ENCODE results near the gene PUS7.

PUS7 gene, protein sequence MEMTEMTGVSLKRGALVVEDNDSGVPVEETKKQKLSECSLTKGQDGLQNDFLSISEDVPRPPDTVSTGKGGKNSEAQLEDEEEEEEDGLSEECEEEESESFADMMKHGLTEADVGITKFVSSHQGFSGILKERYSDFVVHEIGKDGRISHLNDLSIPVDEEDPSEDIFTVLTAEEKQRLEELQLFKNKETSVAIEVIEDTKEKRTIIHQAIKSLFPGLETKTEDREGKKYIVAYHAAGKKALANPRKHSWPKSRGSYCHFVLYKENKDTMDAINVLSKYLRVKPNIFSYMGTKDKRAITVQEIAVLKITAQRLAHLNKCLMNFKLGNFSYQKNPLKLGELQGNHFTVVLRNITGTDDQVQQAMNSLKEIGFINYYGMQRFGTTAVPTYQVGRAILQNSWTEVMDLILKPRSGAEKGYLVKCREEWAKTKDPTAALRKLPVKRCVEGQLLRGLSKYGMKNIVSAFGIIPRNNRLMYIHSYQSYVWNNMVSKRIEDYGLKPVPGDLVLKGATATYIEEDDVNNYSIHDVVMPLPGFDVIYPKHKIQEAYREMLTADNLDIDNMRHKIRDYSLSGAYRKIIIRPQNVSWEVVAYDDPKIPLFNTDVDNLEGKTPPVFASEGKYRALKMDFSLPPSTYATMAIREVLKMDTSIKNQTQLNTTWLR

DNA sequence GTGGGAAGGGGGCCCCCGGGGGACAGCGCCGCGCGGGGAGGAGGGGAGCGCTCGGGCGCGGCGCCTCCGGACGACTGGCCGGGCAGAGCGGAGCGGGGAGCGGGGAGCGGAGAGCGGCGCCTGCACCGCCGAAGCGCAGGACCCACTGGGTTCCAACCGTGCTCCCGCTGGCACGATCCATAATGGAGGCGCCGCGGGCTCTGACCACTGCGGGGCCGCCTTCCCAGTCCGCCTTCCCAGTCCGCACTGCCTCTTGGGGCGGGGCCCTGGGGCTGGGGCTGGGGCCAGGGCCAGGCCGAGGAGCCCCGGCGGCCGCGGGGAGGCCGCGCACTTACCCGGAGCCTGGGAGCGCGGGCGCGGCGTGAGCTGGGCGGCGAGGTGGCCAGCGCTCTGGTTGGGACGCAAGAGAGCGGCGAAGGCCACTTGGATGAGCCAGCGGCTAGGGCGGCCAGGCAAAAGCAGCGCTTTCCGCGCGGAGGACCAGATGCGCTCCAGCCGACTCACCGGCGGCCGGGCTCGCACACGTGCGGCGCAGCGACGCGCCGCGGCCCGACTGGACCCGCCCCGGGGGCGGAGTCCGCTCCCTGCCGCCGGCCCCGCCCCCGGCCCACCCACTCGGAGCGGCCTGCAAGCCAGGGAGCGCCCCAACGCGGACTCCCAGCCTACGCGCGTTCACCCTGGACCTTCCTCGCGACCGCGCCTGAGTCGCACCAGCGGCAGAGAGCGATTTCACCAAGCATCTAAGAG lies at the start of gene PUS7:
TSS of gene PUS7 (minus strand) at position 555 of the 747 bp plus-strand sequence. CDS start 13,759 bp downstream, outside the sequence.
- DNase-seq (ENCODE audit: low read depth): peak; percentile 97
- TF ChIP-seq MYC (IDR thresholded peaks at IDR 0.05; ENCODE audit: low read depth, low read length): peak; percentile 98
- TF ChIP-seq, protein P1, sequence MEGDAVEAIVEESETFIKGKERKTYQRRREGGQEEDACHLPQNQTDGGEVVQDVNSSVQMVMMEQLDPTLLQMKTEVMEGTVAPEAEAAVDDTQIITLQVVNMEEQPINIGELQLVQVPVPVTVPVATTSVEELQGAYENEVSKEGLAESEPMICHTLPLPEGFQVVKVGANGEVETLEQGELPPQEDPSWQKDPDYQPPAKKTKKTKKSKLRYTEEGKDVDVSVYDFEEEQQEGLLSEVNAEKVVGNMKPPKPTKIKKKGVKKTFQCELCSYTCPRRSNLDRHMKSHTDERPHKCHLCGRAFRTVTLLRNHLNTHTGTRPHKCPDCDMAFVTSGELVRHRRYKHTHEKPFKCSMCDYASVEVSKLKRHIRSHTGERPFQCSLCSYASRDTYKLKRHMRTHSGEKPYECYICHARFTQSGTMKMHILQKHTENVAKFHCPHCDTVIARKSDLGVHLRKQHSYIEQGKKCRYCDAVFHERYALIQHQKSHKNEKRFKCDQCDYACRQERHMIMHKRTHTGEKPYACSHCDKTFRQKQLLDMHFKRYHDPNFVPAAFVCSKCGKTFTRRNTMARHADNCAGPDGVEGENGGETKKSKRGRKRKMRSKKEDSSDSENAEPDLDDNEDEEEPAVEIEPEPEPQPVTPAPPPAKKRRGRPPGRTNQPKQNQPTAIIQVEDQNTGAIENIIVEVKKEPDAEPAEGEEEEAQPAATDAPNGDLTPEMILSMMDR (IDR thresholded peaks at IDR 0.05; ENCODE audit: low read depth, low read length): peak; percentile 5
- TF ChIP-seq POLR2A (IDR thresholded peaks at IDR 0.05; ENCODE audit: extremely low read depth, insufficient read length): peak; percentile 98
- TF ChIP-seq, protein P2, sequence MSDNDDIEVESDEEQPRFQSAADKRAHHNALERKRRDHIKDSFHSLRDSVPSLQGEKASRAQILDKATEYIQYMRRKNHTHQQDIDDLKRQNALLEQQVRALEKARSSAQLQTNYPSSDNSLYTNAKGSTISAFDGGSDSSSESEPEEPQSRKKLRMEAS (IDR thresholded peaks at IDR 0.05; ENCODE audit: low read depth, low read length): peak; percentile 93
- peak within 1 kb of the TSS; percentile 99 for H3K4me3 ChIP-seq (ENCODE audit: low read depth, low read length)

DNA sequence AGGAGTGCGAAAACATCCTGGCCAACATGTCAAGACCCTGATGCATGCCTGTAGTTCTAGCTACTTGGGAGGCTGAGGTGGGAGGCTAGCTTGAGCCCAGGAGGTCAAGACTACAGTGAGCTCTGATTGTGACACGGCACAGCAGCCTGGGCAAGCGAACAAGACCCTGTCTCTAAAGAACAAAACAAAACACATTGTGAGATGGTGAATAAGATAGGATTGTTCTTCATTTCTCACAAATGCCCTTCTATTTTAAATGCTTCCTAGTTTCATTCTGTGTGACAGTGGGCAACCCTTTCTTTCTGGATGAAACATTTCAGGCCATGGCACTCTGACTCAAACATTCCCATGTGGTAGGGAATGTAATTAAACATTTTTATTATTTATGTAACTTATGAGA lies 45.8 kb upstream of the PUS7 start:
- TF ChIP-seq MYC (IDR thresholded peaks at IDR 0.05; ENCODE audit: low read depth, low read length) (no peak), POLR2A (IDR thresholded peaks at IDR 0.05; ENCODE audit: extremely low read depth, insufficient read length) (no peak)
- TF ChIP-seq, protein P2 (IDR thresholded peaks at IDR 0.05; ENCODE audit: low read depth, low read length): no peak
- TF ChIP-seq, protein P1 (IDR thresholded peaks at IDR 0.05; ENCODE audit: low read depth, low read length): no peak
- DNase-seq (ENCODE audit: low read depth): no peak
- H3K4me3 ChIP-seq (ENCODE audit: low read depth, low read length): no peak overlapping the region

DNA sequence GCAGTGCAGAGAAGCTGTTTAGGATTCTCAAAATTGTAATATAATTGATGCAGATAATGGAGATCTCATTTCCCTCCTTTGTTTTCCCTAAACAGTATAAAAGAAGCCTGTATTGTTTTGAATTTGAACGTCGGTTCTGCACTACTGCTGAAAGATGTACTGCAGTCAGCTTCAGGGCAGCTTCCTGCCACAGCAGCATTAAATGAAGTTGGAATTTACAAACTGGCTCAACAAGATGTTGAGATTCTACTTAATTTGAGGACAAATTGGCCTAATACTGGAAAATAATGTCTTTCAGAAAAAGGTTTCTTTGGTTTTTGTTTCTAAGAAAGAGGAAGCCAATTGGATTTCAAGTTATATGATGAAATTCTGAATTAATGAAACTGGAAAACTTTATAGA lies 45.0 kb upstream of the PUS7 start:
- TF ChIP-seq, protein P1 (IDR thresholded peaks at IDR 0.05; ENCODE audit: low read depth, low read length): no peak
- TF ChIP-seq MYC (IDR thresholded peaks at IDR 0.05; ENCODE audit: low read depth, low read length) (no peak), POLR2A (IDR thresholded peaks at IDR 0.05; ENCODE audit: extremely low read depth, insufficient read length) (no peak)
- TF ChIP-seq, protein P2 (IDR thresholded peaks at IDR 0.05; ENCODE audit: low read depth, low read length): no peak
- DNase-seq (ENCODE audit: low read depth): no peak
- H3K4me3 ChIP-seq (ENCODE audit: low read depth, low read length): no peak overlapping the region

DNA sequence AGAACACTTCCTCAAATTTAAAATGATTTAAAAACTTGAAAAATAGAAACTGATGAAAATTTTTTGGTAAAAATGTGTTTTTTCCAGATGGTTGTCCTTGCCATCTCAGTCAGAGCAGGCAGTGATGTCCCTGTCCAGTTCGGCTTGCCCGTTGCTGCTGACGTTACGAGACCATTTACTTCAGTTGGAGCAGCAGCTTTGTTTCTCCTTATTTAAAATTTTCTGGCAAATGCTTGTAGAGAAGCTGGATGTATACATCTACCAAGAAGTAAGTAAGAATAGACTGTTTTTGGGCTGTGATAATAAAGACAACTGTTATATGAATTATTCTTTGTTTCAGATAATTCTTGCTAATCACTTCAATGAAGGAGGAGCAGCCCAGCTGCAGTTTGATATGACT lies 43.1 kb upstream of the PUS7 start:
- no peak overlapping the region for H3K4me3 ChIP-seq (ENCODE audit: low read depth, low read length)
- TF ChIP-seq POLR2A (IDR thresholded peaks at IDR 0.05; ENCODE audit: extremely low read depth, insufficient read length) (no peak), MYC (IDR thresholded peaks at IDR 0.05; ENCODE audit: low read depth, low read length) (no peak)
- TF ChIP-seq, protein P1 (IDR thresholded peaks at IDR 0.05; ENCODE audit: low read depth, low read length): no peak
- TF ChIP-seq, protein P2 (IDR thresholded peaks at IDR 0.05; ENCODE audit: low read depth, low read length): no peak
- DNase-seq (ENCODE audit: low read depth): no peak

DNA sequence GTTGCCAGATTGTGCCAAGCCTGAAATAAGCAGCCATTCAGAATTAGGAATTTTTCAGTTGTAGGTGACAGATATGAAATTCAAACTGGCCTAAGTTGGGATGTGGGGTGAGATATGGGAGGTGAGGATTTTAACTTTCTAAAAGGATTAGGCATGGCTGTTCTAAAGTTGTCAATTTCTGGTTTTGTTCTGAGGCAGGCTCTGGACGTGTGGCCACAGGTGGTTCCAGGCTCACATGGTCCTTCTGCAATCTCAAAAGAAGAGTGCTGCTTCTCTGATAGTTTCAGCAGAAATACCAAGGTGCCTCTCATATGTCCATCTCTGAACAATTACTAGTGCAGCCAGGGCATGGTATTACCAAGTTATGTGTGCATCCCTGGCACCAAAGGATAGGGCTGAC lies 37.9 kb upstream of the PUS7 start:
- H3K4me3 ChIP-seq (ENCODE audit: low read depth, low read length): no peak overlapping the region
- no peak for DNase-seq (ENCODE audit: low read depth)
- no peak for TF ChIP-seq POLR2A (IDR thresholded peaks at IDR 0.05; ENCODE audit: extremely low read depth, insufficient read length)
- TF ChIP-seq, protein P1 (IDR thresholded peaks at IDR 0.05; ENCODE audit: low read depth, low read length): no peak
- TF ChIP-seq, protein P2 (IDR thresholded peaks at IDR 0.05; ENCODE audit: low read depth, low read length): no peak
- TF ChIP-seq MYC (IDR thresholded peaks at IDR 0.05; ENCODE audit: low read depth, low read length): no peak

Data from NB4 (cell line).